T-helper 2 cell (primary cell): ENCODE measurements around the gene POLK.
A peak's percentile ranks its signal among the peaks of the same experiment; 100 is the strongest.

Experiments
- DNase-seq, 5 experiments: peaks; one replicate each; pipeline versions ENCODE4 v3.0.0 to v3.0.0-alpha.2; 2012 to 2022

POLK gene

GRCh38 chr5:75611311-75612225 is 99.9 kb downstream of the POLK start, which contains the start of gene ANKDD1B:
Gene ANKDD1B, plus strand, starts transcription at chr5:75611453. Its CDS starts 182 bp downstream, at chr5:75611635.
- peak in 1 of 5 experiments; percentile 3 for DNase-seq

GRCh38 chr5:75612226-75612569 is 100.5 kb downstream of the POLK start:
- DNase-seq, result no peak

GRCh38 chr5:75612901-75613300 is 101.2 kb downstream of the POLK start:
- no peak for DNase-seq

- no peak for DNase-seq
These were observed 102.5 kb downstream of the POLK start for GRCh38 chr5:75614176-75614575.

- no peak for DNase-seq
These were observed 104.7 kb downstream of the POLK start for GRCh38 chr5:75616371-75616881.

- no peak for DNase-seq
These were observed 105.4 kb downstream of the POLK start for GRCh38 chr5:75616971-75617621.

- no peak for DNase-seq
These were observed 106.2 kb downstream of the POLK start for GRCh38 chr5:75617736-75618352.

GRCh38 chr5:75620184-75620959 is 108.7 kb downstream of the POLK start:
- DNase-seq, result peak in 1 of 5 experiments; percentile 74

- DNase-seq, result no peak
These were observed 110.9 kb downstream of the POLK start for GRCh38 chr5:75622564-75622963.

GRCh38 chr5:75623846-75624245 is 112.2 kb downstream of the POLK start:
- no peak for DNase-seq

- peak in 1 of 5 experiments; percentile 47 for DNase-seq
These were observed 115.3 kb downstream of the POLK start for GRCh38 chr5:75626959-75627358.

- DNase-seq, result no peak
These were observed 116.1 kb downstream of the POLK start for GRCh38 chr5:75627801-75628200.

GRCh38 chr5:75630875-75631274 is 119.2 kb downstream of the POLK start:
- DNase-seq, result no peak

- DNase-seq, result no peak
These were observed 120.6 kb downstream of the POLK start for GRCh38 chr5:75632321-75632720.

GRCh38 chr5:75637949-75638348 is 126.3 kb downstream of the POLK start:
- DNase-seq, result no peak

- peak in 1 of 5 experiments; percentile 37 for DNase-seq
These were observed 128.0 kb downstream of the POLK start for GRCh38 chr5:75639535-75640311.

- no peak for DNase-seq
These were observed 128.7 kb downstream of the POLK start for GRCh38 chr5:75640395-75640794.

- no peak for DNase-seq
These were observed 129.1 kb downstream of the POLK start for GRCh38 chr5:75640826-75641225.

GRCh38 chr5:75648712-75649111 is 137.0 kb downstream of the POLK start:
- peak in 1 of 5 experiments; percentile 60 for DNase-seq
